A549 (cell line): ENCODE measurements around the gene APOBEC4.

Source experiments
- BHLHE40 ChIP-seq: IDR thresholded peaks from 2 replicates; pipeline ENCODE4 v1.6.1; 2012; ENCODE audit warnings: low read depth, low read length, inconsistent platforms
- CBX8 ChIP-seq: fragments of 200-600 bp; sonication (generic); IDR thresholded peaks from 2 replicates; pipeline ENCODE4 v1.6.1; 2016
- CHD2 ChIP-seq: fragments of 150-350 bp; IDR thresholded peaks from 2 replicates; pipeline ENCODE4 v1.6.1; 2014; ENCODE audit warnings: low read length; ENCODE audit not compliant: partially characterized antibody
- CTCF ChIP-seq: fragments of >200 bp; sonication (Bioruptor Twin); formaldehyde crosslinking; IDR thresholded peaks from 3 replicates; pipeline ENCODE4 v1.5.1; 2016
- EP300 ChIP-seq, 2 experiments: fragments of >200 bp; sonication (Bioruptor Twin); formaldehyde crosslinking; IDR thresholded peaks; 2 replicates in 1 of 2; 3 replicates in 1 of 2; pipeline ENCODE4 v1.6.1; 2016 to 2017
- FOSL2 ChIP-seq, 2 experiments: fragments of 450-650 bp in 1 of 2; fragments of >200 bp in 1 of 2; sonication (Bioruptor Twin) in 1 of 2; formaldehyde crosslinking; IDR thresholded peaks; 2 replicates each; pipeline versions ENCODE4 v1.5.0 to v1.6.1; 2016 to 2020; ENCODE audit warnings: mild to moderate bottlenecking in 1 of 2, moderate library complexity in 1 of 2
- KDM5A ChIP-seq: fragments of 200-600 bp; sonication (generic); IDR thresholded peaks from 2 replicates; pipeline ENCODE4 v1.6.1; 2016; ENCODE audit warnings: antibody characterized with exemption, mild to moderate bottlenecking
- MYC ChIP-seq: IDR thresholded peaks from 2 replicates; pipeline ENCODE4 v1.6.1; 2012; ENCODE audit warnings: mild to moderate bottlenecking, inconsistent platforms, low read length, improper control_type of control experiment, borderline replicate concordance
- POLR2A ChIP-seq: IDR thresholded peaks from 2 replicates; pipeline ENCODE4 v1.6.1; 2012; ENCODE audit warnings: mild to moderate bottlenecking, low read length
- RAD21 ChIP-seq, 2 experiments: fragments of >200 bp in 1 of 2; sonication (Bioruptor Twin) in 1 of 2; formaldehyde crosslinking in 1 of 2; IDR thresholded peaks in 1 of 2; conservative IDR thresholded peaks in 1 of 2; 2 replicates in 1 of 2; 3 replicates in 1 of 2; pipeline ENCODE4 v1.6.1; 2012 to 2018; ENCODE audit warnings: inconsistent platforms in 1 of 2
- ZNF302 ChIP-seq: fragments of 250-450 bp; sonication (Bioruptor Pico); IDR thresholded peaks from 2 replicates; pipeline ENCODE4 v1.9.0; 2021; ENCODE audit warnings: inconsistent platforms, mild to moderate bottlenecking, moderate library complexity
- TF ChIP-seq, protein P1 (sequence below): fragments of 150-350 bp; IDR thresholded peaks from 2 replicates; pipeline ENCODE4 v1.6.1; 2014; ENCODE audit warnings: low read depth, mild to moderate bottlenecking, low read length

GRCh38 chr1:183699616-183700160, 46.6 kb upstream of the APOBEC4 start:
- TF ChIP-seq BHLHE40 (no peak), CTCF (no peak), RAD21 (conservative IDR thresholded peaks at IDR 0.05 in 1 of 2, IDR thresholded peaks at IDR 0.05 in 1 of 2) (peak; percentile 22 to 67), MYC (no peak), KDM5A (no peak), ZNF302 (CRISPR knock-in tag) (no peak), POLR2A (no peak), CHD2 (no peak), EP300 (IDR thresholded peaks at IDR 0.05) (peak; percentile 93 to 94), FOSL2 (IDR thresholded peaks at IDR 0.05) (peak; percentile 67), FOSL2 (CRISPR knock-in tag; IDR thresholded peaks at IDR 0.05) (peak; percentile 93), CBX8 (no peak)
- TF ChIP-seq, protein P1, sequence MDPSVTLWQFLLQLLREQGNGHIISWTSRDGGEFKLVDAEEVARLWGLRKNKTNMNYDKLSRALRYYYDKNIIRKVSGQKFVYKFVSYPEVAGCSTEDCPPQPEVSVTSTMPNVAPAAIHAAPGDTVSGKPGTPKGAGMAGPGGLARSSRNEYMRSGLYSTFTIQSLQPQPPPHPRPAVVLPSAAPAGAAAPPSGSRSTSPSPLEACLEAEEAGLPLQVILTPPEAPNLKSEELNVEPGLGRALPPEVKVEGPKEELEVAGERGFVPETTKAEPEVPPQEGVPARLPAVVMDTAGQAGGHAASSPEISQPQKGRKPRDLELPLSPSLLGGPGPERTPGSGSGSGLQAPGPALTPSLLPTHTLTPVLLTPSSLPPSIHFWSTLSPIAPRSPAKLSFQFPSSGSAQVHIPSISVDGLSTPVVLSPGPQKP = no peak
